ENCODE data around the gene HBS1L.
"Not testable (repeated sequence)": the region's sequence is repeated elsewhere in the genome, so short reads cannot be mapped to it uniquely, and the experiment has no call there.

HBS1L gene

GRCh38 chr6:135066397-135066796 is 11.8 kb upstream of the HBS1L start:
- DNase-seq (ENCODE audit: insufficient read length, low spot score) (no peak), FAIRE-seq (no peak)
- no peak for TF ChIP-seq POLR2A (IDR thresholded peaks at IDR 0.05; ENCODE audit: low read depth, low read length)

- FAIRE-seq, result no peak
- TF ChIP-seq POLR2A (IDR thresholded peaks at IDR 0.05; ENCODE audit: low read depth, low read length), result no peak
- DNase-seq (ENCODE audit: insufficient read length, low spot score), result no peak
Measured at GRCh38 chr6:135064586-135064985, 10.0 kb upstream of the HBS1L start.

- DNase-seq (ENCODE audit: insufficient read length, low spot score) (no peak), FAIRE-seq (no peak)
- no peak for TF ChIP-seq POLR2A (IDR thresholded peaks at IDR 0.05; ENCODE audit: low read depth, low read length)
Measured at GRCh38 chr6:135063926-135064325, 9.3 kb upstream of the HBS1L start.

GRCh38 chr6:135062735-135063134 is 8.1 kb upstream of the HBS1L start:
- FAIRE-seq (no peak), DNase-seq (ENCODE audit: insufficient read length, low spot score) (no peak)
- TF ChIP-seq POLR2A (IDR thresholded peaks at IDR 0.05; ENCODE audit: low read depth, low read length), result no peak

- FAIRE-seq (no peak), DNase-seq (ENCODE audit: insufficient read length, low spot score) (no peak)
- no peak for TF ChIP-seq POLR2A (IDR thresholded peaks at IDR 0.05; ENCODE audit: low read depth, low read length)
Measured at GRCh38 chr6:135060076-135060475, 5.5 kb upstream of the HBS1L start.

- not testable (repeated sequence) for FAIRE-seq; DNase-seq (ENCODE audit: insufficient read length, low spot score)
Measured at GRCh38 chr6:135058299-135058698, 3.7 kb upstream of the HBS1L start.

- DNase-seq (ENCODE audit: insufficient read length, low spot score) (no peak), FAIRE-seq (no peak)
- no peak for TF ChIP-seq POLR2A (IDR thresholded peaks at IDR 0.05; ENCODE audit: low read depth, low read length)
Measured at GRCh38 chr6:135056632-135057031, 2.0 kb upstream of the HBS1L start.

- DNase-seq (ENCODE audit: insufficient read length, low spot score), result no peak
Measured at GRCh38 chr6:135054226-135054568, 425 bp downstream of the HBS1L start.

GRCh38 chr6:135053406-135053805 is 1.2 kb downstream of the HBS1L start:
- no peak for TF ChIP-seq POLR2A (IDR thresholded peaks at IDR 0.05; ENCODE audit: low read depth, low read length)
- FAIRE-seq (no peak), DNase-seq (ENCODE audit: insufficient read length, low spot score) (no peak)

More at GRCh38 chr6:135054226-135054568, 425 bp downstream of the HBS1L start:
- no peak for FAIRE-seq
- TF ChIP-seq POLR2A (IDR thresholded peaks at IDR 0.05; ENCODE audit: low read depth, low read length), result no peak

- DNase-seq (ENCODE audit: insufficient read length, low spot score) (no peak), FAIRE-seq (no peak)
- TF ChIP-seq POLR2A (IDR thresholded peaks at IDR 0.05; ENCODE audit: low read depth, low read length), result no peak
Measured at GRCh38 chr6:135052939-135053338, 1.7 kb downstream of the HBS1L start.

GRCh38 chr6:135048915-135049314 is 5.7 kb downstream of the HBS1L start:
- no peak for TF ChIP-seq POLR2A (IDR thresholded peaks at IDR 0.05; ENCODE audit: low read depth, low read length)
- FAIRE-seq (no peak), DNase-seq (ENCODE audit: insufficient read length, low spot score) (no peak)

- no peak for TF ChIP-seq POLR2A (IDR thresholded peaks at IDR 0.05; ENCODE audit: low read depth, low read length)
- FAIRE-seq (no peak), DNase-seq (ENCODE audit: insufficient read length, low spot score) (no peak)
Measured at GRCh38 chr6:135047336-135047735, 7.3 kb downstream of the HBS1L start.

GRCh38 chr6:135046912-135047311 is 7.7 kb downstream of the HBS1L start:
- DNase-seq (ENCODE audit: insufficient read length, low spot score) (no peak), FAIRE-seq (no peak)
- TF ChIP-seq POLR2A (IDR thresholded peaks at IDR 0.05; ENCODE audit: low read depth, low read length), result no peak

GRCh38 chr6:135044639-135045038 is 10.0 kb downstream of the HBS1L start:
- no peak for TF ChIP-seq POLR2A (IDR thresholded peaks at IDR 0.05; ENCODE audit: low read depth, low read length)
- FAIRE-seq, result no peak
- no peak for DNase-seq (ENCODE audit: insufficient read length, low spot score)

GRCh38 chr6:135043846-135044245 is 10.8 kb downstream of the HBS1L start:
- TF ChIP-seq POLR2A (IDR thresholded peaks at IDR 0.05; ENCODE audit: low read depth, low read length), result no peak
- FAIRE-seq, result no peak
- no peak for DNase-seq (ENCODE audit: insufficient read length, low spot score)

GRCh38 chr6:135043364-135043763 is 11.3 kb downstream of the HBS1L start:
- DNase-seq (ENCODE audit: insufficient read length, low spot score) (no peak), FAIRE-seq (no peak)
- no peak for TF ChIP-seq POLR2A (IDR thresholded peaks at IDR 0.05; ENCODE audit: low read depth, low read length)

All from H54 (cell line).